GM12801 (cell line): ENCODE measurements around the gene C14orf180.

Experiments
- CTCF ChIP-seq: IDR thresholded peaks from one replicate; pipeline ENCODE4 v1.5.1; 2011; ENCODE audit warnings: control low read depth; ENCODE audit not compliant: insufficient read length; ENCODE audit errors: extremely low read depth

Gene C14orf180

GRCh38 chr14:104547310-104547997 lies 32.1 kb upstream of the C14orf180 start:
- TF ChIP-seq CTCF: no peak

GRCh38 chr14:104547998-104548700 lies 31.4 kb upstream of the C14orf180 start:
- no peak for TF ChIP-seq CTCF

GRCh38 chr14:104548802-104549535 lies 30.6 kb upstream of the C14orf180 start:
- no peak for TF ChIP-seq CTCF

GRCh38 chr14:104549536-104550339 lies 29.8 kb upstream of the C14orf180 start:
- TF ChIP-seq CTCF: no peak

- TF ChIP-seq CTCF: no peak
Measured at GRCh38 chr14:104550340-104550860, 29.2 kb upstream of the C14orf180 start.

GRCh38 chr14:104550861-104551728 lies 28.5 kb upstream of the C14orf180 start:
- TF ChIP-seq CTCF: no peak
